SHP77 (cell line): ENCODE measurements around the gene PSMD1.
"Not testable (repeated sequence)": the region's sequence is repeated elsewhere in the genome, so short reads cannot be mapped to it uniquely, and the experiment has no call there.

Source experiments
- DNase-seq, 2 experiments: peaks; one replicate each; lab custom pipeline; 2025; lab: John Stamatoyannopoulos, UW

PSMD1 gene

GRCh38 chr2:231185886-231186285 is 129.2 kb downstream of the PSMD1 start:
- DNase-seq = no peak

- DNase-seq = no peak
These were observed 129.7 kb downstream of the PSMD1 start for GRCh38 chr2:231186325-231186724.

- no peak for DNase-seq
These were observed 131.3 kb downstream of the PSMD1 start for GRCh38 chr2:231187736-231188505.

DNA sequence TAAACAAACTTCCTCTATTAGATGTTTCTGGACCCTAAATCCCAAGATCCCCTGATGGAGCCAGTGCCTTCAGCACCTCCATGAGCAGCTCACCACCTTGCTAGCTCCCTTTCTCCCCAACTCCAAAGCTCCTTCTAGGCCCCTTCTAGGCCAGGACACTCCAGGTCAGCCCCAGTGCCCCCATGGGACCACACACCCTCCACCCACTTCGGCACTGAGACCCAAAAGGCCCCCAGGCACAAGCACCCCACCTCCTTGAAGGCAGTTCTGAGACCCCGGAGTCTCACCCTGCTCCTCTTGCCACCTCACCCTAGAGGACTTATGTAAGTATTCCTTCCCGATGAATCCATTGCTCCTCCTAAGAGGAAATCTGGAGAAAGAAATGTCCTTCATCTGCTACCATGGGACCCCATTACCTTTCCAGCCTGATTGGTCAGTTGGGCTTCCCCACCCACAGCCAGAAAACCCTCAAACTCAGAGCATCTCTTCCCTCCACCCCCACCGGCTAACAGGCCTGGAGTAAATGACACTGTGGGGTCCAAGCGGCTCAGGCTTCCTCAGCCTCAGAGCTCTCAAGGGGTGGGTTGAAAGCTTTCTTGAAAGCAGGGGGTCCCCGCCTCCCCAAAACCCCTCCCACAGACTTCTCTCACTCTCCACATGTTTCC is 132.0 kb downstream of the PSMD1 start:
- DNase-seq = no peak

- no peak for DNase-seq
These were observed 132.5 kb downstream of the PSMD1 start for GRCh38 chr2:231189171-231189530.

DNA sequence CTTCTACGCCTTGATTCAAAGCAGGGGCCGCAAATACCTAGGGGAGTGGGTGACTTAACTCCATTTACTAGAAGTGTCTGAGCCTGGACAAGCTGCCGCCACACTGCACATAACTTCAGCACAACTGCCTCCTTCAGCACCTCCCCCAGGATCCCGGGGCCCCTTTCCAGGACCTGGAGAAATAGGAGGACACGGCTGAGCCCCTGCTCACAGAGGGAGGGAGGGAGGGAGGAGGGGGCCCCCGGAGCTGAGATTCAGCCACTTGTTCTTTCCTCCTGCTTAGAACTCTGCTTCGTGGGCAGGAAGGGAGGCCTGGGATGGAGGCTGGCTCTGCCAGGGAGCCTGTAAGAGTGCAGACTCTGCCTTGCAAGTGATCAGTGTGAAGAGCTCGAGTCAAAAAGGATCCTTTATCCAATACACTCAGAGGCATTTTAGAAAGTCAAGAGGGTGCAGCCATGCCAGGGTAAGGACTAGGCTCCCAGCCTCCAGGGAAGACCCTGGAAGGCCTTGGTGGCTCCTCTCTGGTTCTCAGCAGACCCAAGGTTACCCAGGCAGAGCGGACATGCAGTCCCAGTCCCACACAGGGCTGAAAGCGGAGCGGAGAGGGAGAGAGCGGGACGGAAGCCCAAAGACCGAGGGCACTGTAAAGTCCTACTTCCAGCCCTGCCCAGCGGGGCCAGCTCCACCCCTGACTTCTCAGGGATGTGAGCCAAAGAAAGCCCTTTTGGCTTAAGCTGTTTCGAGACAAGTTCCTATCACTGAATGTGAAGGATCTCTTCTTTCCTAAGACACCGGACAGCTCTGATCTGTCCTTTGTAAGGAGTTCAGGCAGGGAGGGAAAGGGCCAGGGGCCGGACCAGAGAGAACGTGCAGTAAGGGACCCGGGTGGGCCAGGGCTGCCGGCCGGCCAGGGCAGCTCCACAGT is 133.2 kb downstream of the PSMD1 start:
- no peak for DNase-seq

- no peak for DNase-seq
These were observed 134.0 kb downstream of the PSMD1 start for GRCh38 chr2:231190531-231191197.

GRCh38 chr2:231191896-231192872 is 135.5 kb downstream of the PSMD1 start:
- DNase-seq = peak; percentile 62 to 77

GRCh38 chr2:231193216-231193615 is 136.5 kb downstream of the PSMD1 start:
- no peak for DNase-seq

DNA sequence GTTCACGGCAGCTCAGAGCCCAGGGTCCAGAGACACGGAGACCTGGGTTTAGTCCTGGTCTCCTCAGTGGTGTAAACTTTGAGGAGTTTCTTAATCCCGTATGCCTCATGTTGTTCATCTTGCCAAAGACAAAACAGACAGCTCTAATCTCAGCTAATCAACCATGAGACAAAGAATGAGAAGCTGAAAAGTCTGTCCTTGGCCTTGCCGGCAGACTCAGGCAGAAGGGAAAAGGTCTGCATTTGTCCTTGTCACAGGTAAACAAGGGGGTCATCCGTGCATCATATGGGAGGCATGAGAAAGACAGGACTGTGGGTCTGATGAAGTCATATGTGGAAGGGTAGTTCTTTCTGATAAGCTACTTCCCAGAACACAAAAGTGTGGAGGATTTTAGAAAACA is 139.9 kb downstream of the PSMD1 start:
- no peak for DNase-seq

GRCh38 chr2:231197196-231197595 is 140.5 kb downstream of the PSMD1 start:
- DNase-seq = not testable (repeated sequence)

DNA sequence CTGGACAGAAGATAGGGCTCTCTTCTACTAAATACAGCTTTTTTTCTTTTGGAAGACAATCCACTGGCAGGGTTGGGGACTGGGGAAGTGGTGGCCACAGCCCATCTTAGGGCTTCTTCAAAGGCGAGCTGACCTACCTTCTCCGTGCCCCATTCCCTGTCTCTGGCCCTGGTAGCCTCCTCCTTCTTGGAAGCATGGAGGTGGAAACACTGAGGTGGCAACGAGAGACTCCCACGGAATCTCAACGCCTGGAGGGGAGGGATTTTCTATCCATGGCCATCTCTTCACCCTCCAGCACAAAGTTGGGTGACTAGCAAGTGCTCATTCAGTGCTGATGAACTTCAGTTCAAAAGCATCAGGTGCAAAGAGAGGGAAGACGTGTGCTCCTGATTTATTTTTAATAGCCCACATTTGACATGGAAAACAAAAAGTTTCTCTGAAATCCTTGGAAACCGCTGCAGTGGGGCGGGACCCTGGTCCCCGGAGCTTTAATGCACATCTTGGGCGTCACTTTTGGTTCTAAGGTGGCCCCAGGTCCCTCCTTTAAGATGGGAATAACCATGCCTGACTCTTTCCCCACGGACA is 141.1 kb downstream of the PSMD1 start:
- no peak for DNase-seq

GRCh38 chr2:231198291-231199173 is 141.9 kb downstream of the PSMD1 start, which contains the start of gene ARMC9:
ARMC9 (plus strand) TSS chr2:231198631; CDS start chr2:231206239, 7,608 bp downstream.
- peak; percentile 46 to 85 for DNase-seq

GRCh38 chr2:231199219-231199618 is 142.6 kb downstream of the PSMD1 start:
- no peak for DNase-seq

DNA sequence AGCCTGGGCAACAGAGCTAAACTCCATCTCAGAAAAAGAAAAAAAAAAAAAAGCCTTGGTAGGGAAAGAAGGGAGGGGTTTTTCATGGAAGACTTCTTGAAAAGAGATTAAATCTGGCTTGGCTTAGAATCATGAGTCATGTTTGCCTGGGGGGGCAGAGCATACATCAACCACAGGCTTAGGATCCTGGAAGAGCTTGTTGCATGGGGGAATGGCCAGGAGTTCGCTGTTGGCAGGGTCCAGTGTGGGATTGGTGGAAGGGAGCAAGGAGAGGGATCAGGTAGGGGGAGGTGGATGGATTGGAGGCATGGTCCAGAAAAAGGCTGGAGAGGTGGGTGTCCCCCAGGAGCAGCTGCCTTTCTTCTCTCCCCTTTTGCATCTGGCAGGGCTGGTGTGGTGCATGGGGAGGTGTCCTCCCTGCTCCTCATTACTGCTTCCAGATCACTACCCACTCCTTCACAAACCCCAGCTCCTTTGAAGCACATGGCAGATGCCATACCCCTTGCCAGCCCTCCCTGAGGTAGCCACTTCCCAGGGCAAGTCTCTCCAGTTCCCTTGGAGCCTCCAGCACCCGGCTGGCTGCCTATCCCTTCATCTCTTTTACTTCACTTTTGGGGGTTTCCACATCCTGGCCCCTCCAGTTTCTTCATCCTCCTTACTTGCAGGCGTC is 144.3 kb downstream of the PSMD1 start:
- DNase-seq = no peak

DNA sequence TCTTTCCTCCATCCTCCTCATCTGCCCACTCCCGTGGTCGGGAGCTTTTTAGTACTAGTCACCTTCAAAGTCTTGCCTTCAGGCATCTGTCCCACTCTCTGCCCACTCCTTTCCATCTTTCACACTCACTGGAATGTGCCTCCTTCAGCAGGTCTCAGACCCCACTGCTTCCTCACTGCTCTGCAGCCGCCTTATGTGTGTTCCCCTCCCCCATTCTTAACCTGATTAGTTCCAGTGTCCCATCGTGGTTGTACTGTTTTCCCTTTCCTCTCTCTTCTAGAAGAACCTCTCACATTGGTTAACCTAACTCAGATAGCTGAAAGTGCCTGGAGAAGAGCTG is 144.8 kb downstream of the PSMD1 start:
- no peak for DNase-seq

DNA sequence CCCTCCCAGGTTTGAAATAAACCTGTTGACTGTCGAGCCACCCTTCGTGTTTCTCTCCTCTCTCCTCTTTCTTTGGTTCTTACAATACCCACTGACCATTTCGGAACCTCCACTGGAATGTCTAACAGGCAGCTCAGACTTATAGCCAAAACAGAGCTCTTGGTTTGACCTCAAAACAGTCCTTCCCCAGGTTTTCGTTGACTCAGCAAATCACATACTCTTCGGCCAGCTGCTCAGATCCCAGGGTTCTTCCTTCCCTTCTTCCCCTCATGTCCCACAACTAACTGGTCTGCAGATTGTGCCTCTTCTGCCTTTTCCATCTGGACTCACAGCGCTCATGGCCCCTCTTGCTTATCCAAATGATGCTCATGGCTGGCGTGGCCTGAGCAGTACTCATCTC is 146.4 kb downstream of the PSMD1 start:
- no peak for DNase-seq

GRCh38 chr2:231204146-231204545 is 147.5 kb downstream of the PSMD1 start:
- no peak for DNase-seq

DNA sequence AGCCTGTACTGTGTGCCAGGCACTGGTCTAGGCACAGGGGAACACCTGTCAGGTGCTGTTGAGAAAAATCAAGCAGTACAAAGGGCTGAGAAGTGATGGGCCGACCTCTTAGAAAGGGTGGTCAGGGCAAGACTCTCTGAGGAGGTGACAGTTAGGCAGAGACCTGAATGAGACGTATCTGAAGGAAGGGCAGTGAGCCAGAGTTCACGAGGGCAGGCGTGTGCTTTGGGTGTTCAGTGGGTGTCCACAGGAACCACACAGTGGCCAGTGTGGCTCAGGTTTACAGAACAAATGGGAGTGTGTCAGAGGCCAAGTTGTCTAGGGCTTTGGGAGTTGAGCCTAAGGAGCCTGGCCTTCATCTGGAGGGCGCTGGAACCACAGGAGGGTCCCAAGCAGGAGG is 147.9 kb downstream of the PSMD1 start:
- DNase-seq = no peak
